Activated naive CD4-positive, alpha-beta T cell treated with anti-CD3 and anti-CD28 coated beads, Interleukin-2, amount 10 ng/mL, durations not matched to agents 7 days and 5 days (primary cell): ENCODE measurements around the gene FFAR1.

Experiments
- CTCF ChIA-PET: fragments of 350-600 bp; sonication (Branson Sonifier 250); formaldehyde crosslinking; loops from one replicate; lab custom pipeline; 2021; ENCODE audit warnings: antibody characterized with exemption; lab: Charles Lee
- DNase-seq: peaks from one replicate; pipeline ENCODE4 v3.0.0-alpha.2; 2020
- H3K27ac Mint-ChIP-seq: one replicate; pipeline ENCODE4 v1.8.0; 2021; ENCODE audit warnings: mild to moderate bottlenecking, moderate library complexity, mixed read lengths
- H3K27me3 Mint-ChIP-seq: one replicate; pipeline ENCODE4 v1.8.0; 2021; ENCODE audit warnings: mild to moderate bottlenecking, mixed read lengths
- H3K36me3 Mint-ChIP-seq: one replicate; pipeline ENCODE4 v1.8.0; 2021; ENCODE audit warnings: mixed read lengths
- H3K4me1 Mint-ChIP-seq: one replicate; pipeline ENCODE4 v1.8.0; 2021; ENCODE audit warnings: mixed read lengths
- H3K4me3 Mint-ChIP-seq: one replicate; pipeline ENCODE4 v1.8.0; 2021; ENCODE audit warnings: mild to moderate bottlenecking, moderate library complexity, mixed read lengths
- H3K9me3 Mint-ChIP-seq: one replicate; pipeline ENCODE4 v1.8.0; 2021; ENCODE audit warnings: mixed read lengths

The FFAR1 gene

DNA sequence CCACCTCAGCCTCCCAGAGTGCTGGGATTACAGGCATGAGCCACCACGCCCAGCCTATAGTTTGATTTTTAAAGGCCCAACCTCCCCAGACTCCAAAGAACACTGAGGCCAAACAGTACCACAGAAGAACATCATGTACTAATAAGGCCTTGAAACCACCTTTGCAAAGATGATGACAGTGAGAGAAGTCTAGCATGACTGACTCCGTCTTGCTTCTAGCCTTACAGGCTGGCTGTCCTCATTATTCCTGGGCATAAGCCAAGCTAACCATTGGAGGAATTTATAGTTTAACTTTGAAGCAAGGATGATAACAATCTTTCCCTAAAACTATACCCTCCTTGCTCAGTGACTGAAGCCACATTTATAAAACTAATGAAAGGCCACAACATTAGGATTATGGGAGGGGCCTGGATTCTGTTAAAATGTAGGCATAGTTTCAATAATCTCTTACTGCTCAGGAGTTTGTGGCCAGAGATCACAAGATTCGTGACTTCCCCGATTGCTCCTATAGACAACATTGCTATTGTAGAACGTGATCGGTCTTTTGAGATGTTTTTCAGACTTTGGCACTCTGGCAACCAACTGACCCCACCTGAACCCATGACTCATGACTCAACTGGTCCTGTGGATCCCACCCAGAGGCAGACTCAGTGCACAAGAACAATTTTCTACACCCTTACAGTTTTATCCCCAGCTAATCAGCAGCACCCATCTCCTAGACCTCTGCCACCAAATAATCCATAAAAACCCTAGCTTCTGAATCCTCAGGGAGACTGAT is 40.8 kb downstream of the FFAR1 start:
- peaks cover 5% of the 10 kb centered on the region for H3K9me3 Mint-ChIP-seq
- H3K4me3 Mint-ChIP-seq = no peak overlapping the region
- H3K4me1 Mint-ChIP-seq = no peaks in the 10 kb centered on the region
- CTCF ChIA-PET = no interaction called here
- peaks cover 7% of the 10 kb centered on the region for H3K27me3 Mint-ChIP-seq
- H3K36me3 Mint-ChIP-seq = peaks cover 2% of the 10 kb centered on the region
- no peak for DNase-seq
- no peak overlapping the region for H3K27ac Mint-ChIP-seq

DNA sequence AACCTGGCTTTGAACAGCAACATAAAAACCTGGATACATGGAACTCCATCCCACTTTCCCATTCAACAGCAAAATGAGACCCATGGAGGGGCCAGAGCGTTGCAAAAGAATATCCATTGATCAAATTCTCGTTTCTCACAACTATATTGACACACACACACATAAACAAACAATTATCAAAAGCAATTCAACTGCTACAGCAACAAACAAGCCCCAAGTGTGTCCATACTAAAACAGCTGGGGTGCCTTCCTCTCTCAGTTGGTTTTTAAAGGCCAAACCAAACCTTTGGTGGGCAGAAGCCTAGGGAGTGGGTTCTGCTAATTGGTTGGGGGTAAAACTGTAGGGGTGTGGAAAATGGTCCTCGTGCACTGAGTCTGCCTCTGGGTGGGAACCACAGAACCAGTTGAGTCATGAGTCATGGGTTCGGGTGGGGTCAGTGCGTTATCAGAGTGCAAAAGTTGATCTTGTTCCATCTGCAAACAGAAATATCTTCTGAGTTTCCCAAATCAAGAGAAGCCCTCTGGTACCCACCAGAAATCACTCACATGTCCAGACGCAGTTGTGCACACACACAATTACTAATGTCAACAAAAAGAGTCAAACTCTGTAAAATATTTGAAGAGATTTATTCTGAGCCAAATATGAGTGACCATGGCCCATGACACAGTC is 41.6 kb downstream of the FFAR1 start:
- H3K4me1 Mint-ChIP-seq = no peaks in the 10 kb centered on the region
- H3K27ac Mint-ChIP-seq = no peak overlapping the region
- CTCF ChIA-PET = no interaction called here
- H3K27me3 Mint-ChIP-seq = peaks cover 7% of the 10 kb centered on the region
- H3K9me3 Mint-ChIP-seq = peaks cover 5% of the 10 kb centered on the region
- no peak overlapping the region for H3K4me3 Mint-ChIP-seq
- DNase-seq = no peak
- H3K36me3 Mint-ChIP-seq = peaks cover 2% of the 10 kb centered on the region

DNA sequence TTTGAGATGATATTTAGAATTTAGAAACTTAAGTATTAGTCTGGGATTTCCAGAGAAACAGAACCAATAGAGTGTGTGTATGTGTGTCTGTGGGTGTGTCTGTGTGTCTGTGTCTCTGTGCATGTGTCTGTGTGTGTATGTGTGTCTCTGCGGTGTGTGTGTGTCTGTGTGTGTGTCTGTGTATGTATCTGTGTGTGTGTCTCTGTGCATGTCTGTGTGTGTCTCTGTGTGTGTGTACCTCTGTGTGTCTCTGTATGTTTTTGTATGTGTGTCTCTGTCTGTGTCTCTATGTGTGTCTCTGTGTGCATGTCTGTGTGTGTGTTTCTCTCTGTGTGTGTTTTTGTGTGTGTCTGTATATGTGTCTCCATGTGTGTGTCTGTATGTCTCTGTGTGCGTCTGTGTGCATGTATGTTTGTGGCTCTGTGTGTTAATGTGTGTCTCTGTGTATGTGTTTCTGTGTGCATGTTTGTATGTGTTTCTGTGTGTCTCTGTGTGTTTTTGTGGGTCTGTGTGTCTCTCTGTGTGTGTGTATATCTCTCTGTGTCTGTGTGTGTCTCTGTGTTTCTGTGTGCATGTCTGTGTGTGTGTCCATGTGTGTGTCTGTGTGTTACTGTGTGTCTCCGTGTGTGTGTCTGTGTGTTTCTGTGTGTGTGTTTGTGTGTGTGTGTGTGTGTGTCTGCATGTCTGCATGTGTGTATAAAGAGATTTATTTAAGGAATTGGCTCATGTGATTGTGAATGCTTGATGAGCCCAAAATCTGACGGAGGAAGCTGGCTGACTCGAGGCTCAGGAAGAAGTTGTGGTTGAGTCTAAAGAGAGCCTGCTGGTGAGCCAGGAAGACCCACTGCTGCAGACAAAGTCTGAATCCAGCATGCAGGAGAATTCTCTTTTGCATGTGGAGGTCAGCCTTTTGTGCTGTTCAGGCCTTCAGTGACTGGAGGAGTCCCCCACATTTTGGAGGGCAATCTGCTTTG is 45.3 kb downstream of the FFAR1 start:
- no peak overlapping the region for H3K27ac Mint-ChIP-seq
- H3K9me3 Mint-ChIP-seq = no peaks in the 10 kb centered on the region
- no peak for DNase-seq
- H3K4me1 Mint-ChIP-seq = no peaks in the 10 kb centered on the region
- H3K27me3 Mint-ChIP-seq = peaks cover 7% of the 10 kb centered on the region
- CTCF ChIA-PET = no interaction called here
- no peak overlapping the region for H3K4me3 Mint-ChIP-seq
- H3K36me3 Mint-ChIP-seq = no peaks in the 10 kb centered on the region

DNA sequence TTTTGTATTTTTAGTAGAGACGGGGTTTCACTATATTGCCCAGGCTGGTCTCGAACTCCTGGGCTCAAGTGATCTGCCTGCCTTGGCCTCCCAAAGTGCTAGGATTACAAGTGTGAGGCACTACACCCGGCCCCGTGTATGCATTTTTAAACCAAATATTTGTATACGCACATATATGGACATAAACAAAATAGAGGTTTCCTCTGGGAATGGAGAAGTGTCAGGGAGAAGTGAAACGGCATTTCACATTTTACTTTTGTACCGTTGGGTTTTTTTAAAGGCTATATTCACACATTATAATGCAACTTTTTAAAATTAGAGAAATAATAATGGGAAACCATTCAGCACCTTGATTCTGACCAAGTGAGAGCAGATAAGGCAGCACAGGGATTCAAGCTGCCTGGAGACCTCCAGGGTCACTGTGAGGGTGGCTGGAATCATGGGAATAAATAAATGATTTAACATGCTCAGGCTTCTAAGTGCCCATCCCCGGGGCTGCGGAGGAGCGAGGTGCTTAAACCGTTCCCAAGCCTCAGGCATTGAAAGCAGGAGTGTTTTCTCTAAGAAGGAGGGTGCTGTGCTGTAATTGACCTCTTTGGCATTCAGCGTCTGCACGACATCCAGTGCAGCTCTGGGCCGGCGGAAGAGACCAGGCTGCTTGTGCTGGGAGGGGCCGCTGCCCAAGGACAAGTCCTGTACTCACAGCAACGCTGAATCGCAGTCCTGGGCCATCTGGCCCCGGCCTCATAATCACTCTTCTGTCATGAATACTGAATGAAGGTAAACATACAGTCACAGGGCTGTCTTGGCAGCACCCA is 47.9 kb downstream of the FFAR1 start:
- Mint-ChIP-seq H3K9me3 (no peaks in the 10 kb centered on the region), H3K4me3 (no peak overlapping the region), H3K36me3 (no peaks in the 10 kb centered on the region), H3K27me3 (peaks cover 18% of the 10 kb centered on the region), H3K4me1 (no peaks in the 10 kb centered on the region), H3K27ac (no peak overlapping the region)
- CTCF ChIA-PET = interaction anchor here (0.8 kb wide), 1 partner anchor 91 kb away, joined by 3 read pairs; no protein-coding TSS in a partner anchor
- no peak for DNase-seq

DNA sequence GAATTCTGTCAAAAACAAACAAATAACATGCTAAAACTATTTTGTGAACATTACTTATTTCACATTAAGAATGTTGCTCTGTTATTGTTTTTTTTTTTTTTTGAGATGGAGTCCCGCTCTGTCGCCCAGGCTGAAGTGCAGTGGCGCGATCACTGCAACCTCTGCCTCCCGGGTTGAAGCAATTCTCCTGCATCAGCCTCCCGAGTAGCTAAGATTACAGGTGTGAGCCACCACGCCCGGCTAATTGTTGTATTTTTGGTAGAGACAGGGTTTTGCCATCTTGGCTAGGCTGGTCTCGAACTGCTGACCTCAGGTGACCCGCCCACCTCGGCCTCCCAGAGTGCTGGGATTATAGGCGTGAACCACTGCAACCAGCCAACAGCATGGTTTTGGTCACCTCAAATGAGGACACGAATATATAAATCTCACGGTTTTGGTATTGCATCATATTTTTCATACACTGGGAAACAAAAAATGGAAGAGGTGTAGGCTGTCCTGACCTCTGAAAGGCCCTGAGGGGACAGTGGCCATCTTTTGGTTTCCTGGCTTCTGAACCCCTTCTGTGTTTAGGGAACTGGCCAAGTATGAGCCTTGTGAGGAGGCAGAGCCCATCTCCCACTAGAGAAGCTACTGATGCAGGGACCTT is 48.7 kb downstream of the FFAR1 start:
- H3K9me3 Mint-ChIP-seq = no peaks in the 10 kb centered on the region
- peaks cover 16% of the 10 kb centered on the region for H3K27me3 Mint-ChIP-seq
- H3K4me1 Mint-ChIP-seq = no peaks in the 10 kb centered on the region
- no peak for DNase-seq
- H3K36me3 Mint-ChIP-seq = no peaks in the 10 kb centered on the region
- no peak overlapping the region for H3K27ac Mint-ChIP-seq
- CTCF ChIA-PET = interaction anchor here (0.8 kb wide), 1 partner anchor 90 kb away, joined by 3 read pairs; no protein-coding TSS in a partner anchor
- no peak overlapping the region for H3K4me3 Mint-ChIP-seq

DNA sequence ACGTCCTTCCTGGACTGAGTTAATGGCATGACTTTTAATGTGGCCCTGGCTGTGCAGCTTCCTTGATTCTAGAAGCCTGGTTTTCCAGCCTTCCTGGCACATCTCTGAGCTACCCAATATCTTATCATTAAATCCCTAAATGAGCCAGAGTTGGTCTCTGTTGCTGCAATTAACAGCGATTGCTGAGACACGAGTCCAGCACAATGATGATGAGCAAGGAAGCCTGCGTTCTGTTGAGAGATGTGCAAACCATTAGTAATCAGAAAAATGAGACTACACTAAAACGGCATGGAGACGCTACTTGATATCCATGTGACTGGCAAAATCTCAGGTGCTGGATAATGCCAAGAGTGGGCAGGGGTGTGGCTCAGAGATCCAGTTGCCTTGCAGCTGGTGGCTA is 49.4 kb downstream of the FFAR1 start:
- DNase-seq = no peak
- H3K36me3 Mint-ChIP-seq = no peaks in the 10 kb centered on the region
- no peaks in the 10 kb centered on the region for H3K4me1 Mint-ChIP-seq
- peaks cover 17% of the 10 kb centered on the region for H3K27me3 Mint-ChIP-seq
- CTCF ChIA-PET = no interaction called here
- no peak overlapping the region for H3K4me3 Mint-ChIP-seq
- H3K27ac Mint-ChIP-seq = no peak overlapping the region
- H3K9me3 Mint-ChIP-seq = no peaks in the 10 kb centered on the region
